ENCODE measurements around the gene ZWILCH. TPM values are rescaled to one million over a fixed set of nuclear protein-coding genes. Genes with fewer than 3 reads are reported as not detected.

The ZWILCH gene
- total RNA-seq, 1 donor = 36.5 TPM

DNA sequence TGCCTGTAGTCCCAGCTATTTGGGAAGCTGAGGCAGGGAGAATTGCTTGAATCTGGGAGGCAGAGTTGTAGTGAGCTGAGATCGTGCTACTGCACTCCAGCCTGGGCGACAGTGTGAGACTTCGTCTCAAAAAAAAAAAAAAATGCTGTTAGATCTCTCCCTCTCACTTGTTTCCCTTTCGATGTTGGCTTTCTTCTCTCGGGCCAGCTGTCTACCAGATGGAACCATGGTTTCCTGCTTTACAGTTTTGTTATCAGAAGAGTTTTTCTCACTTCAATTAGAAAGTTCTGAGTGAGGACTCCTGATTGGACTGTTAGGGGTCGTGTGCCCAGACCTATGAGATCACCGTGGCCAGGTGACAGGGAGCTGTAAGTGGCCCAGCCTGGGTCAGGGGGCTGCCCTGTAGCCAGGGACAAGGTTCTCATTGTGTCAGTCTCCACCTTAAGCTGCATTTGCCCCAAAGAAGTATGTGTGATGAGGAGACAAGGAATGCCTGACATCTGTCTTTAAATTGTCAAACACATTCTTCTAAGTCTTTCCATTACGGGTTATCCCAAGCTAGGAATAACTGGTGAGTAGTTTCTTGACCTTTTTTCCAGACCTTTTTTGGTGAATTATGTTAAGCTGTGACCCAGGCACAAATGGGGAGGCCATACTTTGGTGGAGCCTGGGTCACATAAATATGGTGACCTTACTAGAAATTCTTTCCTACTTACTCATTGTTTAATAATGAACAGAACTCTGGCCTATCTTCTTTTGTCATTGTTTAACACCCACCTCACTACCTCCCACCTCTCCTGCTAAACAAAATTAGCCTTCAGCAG lies 32.7 kb upstream of the ZWILCH start:
- no peak overlapping the region for H3K4me3 ChIP-seq (ENCODE audit: low read depth, low read length)
- TF ChIP-seq CTCF (IDR thresholded peaks at IDR 0.05; ENCODE audit: insufficient read depth, low read length) = no peak
- DNase-seq (ENCODE audit: low read depth) = peak; percentile 40

DNA sequence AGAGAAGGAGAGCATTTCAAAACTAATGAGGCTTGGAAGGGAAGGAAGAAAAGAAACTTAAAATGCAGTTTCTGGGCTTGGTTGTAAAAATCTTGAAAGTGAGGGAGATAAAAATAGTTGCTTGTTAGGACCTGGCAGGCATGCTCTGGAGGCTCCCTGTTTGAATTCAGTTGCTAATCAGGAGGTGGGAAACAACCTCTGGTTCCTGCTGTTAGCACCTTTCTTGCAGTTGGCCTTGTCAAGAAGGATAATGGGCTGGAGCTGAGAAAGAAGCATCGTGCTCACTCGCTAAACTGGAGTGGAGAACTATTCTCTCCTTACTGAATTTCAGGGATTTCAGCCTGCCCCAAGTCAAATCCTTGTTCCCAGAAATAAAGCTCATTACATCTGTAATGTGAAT lies 31.0 kb upstream of the ZWILCH start:
- no peak for TF ChIP-seq CTCF (IDR thresholded peaks at IDR 0.05; ENCODE audit: insufficient read depth, low read length)
- DNase-seq (ENCODE audit: low read depth) = no peak
- no peak overlapping the region for H3K4me3 ChIP-seq (ENCODE audit: low read depth, low read length)

- no peak overlapping the region for H3K4me3 ChIP-seq (ENCODE audit: low read depth, low read length)
- no peak for DNase-seq (ENCODE audit: low read depth)
- no peak for TF ChIP-seq CTCF (IDR thresholded peaks at IDR 0.05; ENCODE audit: insufficient read depth, low read length)
Measured at GRCh38 chr15:66474963-66475362, 30.2 kb upstream of the ZWILCH start.

DNA sequence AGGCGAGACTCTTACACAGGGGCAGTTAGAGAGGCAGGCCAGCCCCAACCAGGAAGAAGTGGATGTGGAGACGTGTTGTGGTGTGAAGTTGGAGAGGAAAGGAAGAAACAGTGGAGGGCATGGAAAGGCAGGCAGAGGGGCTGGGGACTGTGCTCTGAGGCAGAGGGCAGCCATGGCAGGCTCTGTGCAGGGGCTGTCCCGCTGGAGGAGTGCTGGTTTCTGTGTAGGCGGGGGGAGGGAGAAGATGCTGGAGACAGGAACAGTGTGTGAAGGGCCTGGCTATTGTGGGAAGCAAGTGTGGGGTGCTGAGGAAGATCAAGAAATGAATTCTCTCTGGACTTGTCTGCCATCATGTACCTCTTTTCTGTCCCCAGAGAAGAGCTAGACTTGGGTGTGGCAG lies 28.6 kb upstream of the ZWILCH start:
- DNase-seq (ENCODE audit: low read depth) = no peak
- no peak for TF ChIP-seq CTCF (IDR thresholded peaks at IDR 0.05; ENCODE audit: insufficient read depth, low read length)
- H3K4me3 ChIP-seq (ENCODE audit: low read depth, low read length) = no peak overlapping the region

DNA sequence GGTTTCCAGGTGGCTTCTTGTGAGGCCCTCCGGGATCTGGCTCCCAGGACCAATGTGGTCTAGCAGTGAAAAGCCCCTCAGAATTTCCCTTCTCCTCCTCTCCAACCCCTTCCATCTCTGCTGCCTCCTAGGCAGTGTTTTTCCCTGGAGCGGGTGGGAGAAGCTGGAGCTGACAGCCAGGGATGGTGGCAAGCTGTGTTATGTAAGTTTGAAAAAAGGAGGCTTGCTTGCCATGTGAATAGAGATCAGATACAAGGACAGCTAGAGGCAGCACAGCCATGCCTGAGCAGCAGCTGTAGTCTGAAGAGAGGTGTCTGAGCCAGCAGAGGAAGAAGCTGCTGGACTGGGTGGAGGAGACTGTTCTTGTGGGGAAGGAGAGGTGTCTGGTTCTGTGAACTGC lies 28.1 kb upstream of the ZWILCH start:
- TF ChIP-seq CTCF (IDR thresholded peaks at IDR 0.05; ENCODE audit: insufficient read depth, low read length) = no peak
- H3K4me3 ChIP-seq (ENCODE audit: low read depth, low read length) = no peak overlapping the region
- DNase-seq (ENCODE audit: low read depth) = no peak

DNA sequence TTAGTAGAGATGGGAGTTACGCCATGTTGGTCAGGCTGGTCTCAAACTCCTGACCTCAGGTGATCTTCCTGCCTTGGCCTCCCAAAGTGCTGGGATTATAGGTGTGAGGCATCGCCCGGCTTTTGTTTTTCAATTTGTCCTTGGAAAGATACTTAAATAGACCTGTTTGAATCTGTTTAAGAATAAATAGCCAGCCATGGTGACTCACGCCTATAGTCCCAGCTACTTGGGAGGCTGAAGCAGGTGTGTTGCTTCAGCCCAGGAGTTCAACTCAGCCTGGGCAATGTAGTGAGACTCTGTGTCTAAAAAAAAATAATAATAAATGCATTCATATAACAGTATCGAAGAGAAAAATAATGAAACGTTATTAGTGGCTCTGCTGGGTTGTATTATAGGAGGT lies 24.9 kb upstream of the ZWILCH start:
- TF ChIP-seq CTCF (IDR thresholded peaks at IDR 0.05; ENCODE audit: insufficient read depth, low read length) = no peak
- no peak overlapping the region for H3K4me3 ChIP-seq (ENCODE audit: low read depth, low read length)
- DNase-seq (ENCODE audit: low read depth) = no peak

Data from fibroblast of the aortic adventitia (primary cell).